ENCODE measurements around the gene NMNAT2. TPM values are rescaled to one million over a fixed set of nuclear protein-coding genes. Genes with fewer than 3 reads are reported as not detected.

The NMNAT2 gene
- total and polyA plus RNA-seq, 2 experiments from 2014 or later = 2.4 to 4.2 TPM

DNA sequence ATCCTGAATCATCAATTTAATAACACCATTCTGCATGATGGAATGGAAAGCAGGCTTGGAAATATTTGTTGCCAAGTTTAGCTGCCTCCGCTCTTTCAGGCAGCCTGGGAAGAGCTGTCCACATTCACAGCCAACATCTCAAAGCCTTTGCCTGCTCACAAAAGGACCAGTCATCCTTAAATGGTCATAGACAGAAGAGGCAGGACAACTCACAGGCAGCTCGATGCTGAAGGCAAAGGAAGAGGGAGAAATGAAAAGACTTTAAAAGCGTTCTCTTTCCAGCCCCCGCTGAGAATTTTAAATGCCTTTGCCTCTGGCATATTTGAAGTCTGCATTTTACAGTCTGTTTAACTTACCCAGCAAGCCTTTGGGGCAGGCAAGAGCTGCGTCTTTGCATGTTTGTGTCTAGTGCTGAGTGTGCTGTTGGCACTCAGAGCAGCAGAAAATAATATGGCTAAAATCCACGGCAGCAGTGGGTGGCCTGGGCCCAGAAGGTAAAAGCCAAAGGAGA lies 68.9 kb downstream of the NMNAT2 start:
- no peak for TF ChIP-seq EZH2phosphoT487 (IDR thresholded peaks at IDR 0.05; ENCODE audit: insufficient read depth, low read depth)
- no peak for TF ChIP-seq EZH2 (IDR thresholded peaks at IDR 0.05; ENCODE audit: insufficient read depth, poor library complexity, severe bottlenecking)

GRCh38 chr1:183346276-183346732 lies 71.9 kb downstream of the NMNAT2 start:
- H3K36me3 ChIP-seq (ENCODE audit: low read depth) = no peaks in the 10 kb centered on the region
- no peak overlapping the region for H3K9ac ChIP-seq
- H3K9me2 ChIP-seq (ENCODE audit: insufficient read depth) = no peaks in the 10 kb centered on the region
- no peaks in the 10 kb centered on the region for H3K79me2 ChIP-seq (ENCODE audit: insufficient read depth)
- peaks cover 24% of the 10 kb centered on the region; the same call in 1 of the 2 replicates for H3K27me3 ChIP-seq (replicated peaks; ENCODE audit: insufficient read depth)
- H3K27ac ChIP-seq = no peak overlapping the region
- no peaks in the 10 kb centered on the region for H3F3A ChIP-seq (ENCODE audit: insufficient read depth)
- in situ Hi-C loops (cut with MboI) = no loop called here
- no peak overlapping the region for H3K4me3 ChIP-seq
- H4K20me1 ChIP-seq (ENCODE audit: insufficient read depth) = no peaks in the 10 kb centered on the region
- peaks cover 3% of the 10 kb centered on the region; the same call in 1 of the 2 replicates for H3K4me1 ChIP-seq (ENCODE audit: insufficient read depth)
- no peak overlapping the region for H3K4me2 ChIP-seq (ENCODE audit: unreplicated experiment)
- no peak for TF ChIP-seq EZH2phosphoT487 (IDR thresholded peaks at IDR 0.05; ENCODE audit: insufficient read depth, low read depth)
- TF ChIP-seq EZH2 (IDR thresholded peaks at IDR 0.05; ENCODE audit: insufficient read depth, poor library complexity, severe bottlenecking) = no peak
- no peaks in the 10 kb centered on the region for H3K9me3 ChIP-seq (ENCODE audit: low read depth)
- no peak for DNase-seq
- 40 to 43% methylated on average over 8 of the region's 8 CpGs for WGBS, 2 experiments (ENCODE audit: low coverage in 1 of 2, low lambda C conversion rate in 2 of 2, missing lambda C conversion rate in 2 of 2)
- H2AFZ ChIP-seq = no peak overlapping the region

More for the DNA sequence above, 68.9 kb downstream of the NMNAT2 start:
- Histone ChIP-seq H3K9me2 (ENCODE audit: insufficient read depth) (no peaks in the 10 kb centered on the region), H3K27me3 (replicated peaks; ENCODE audit: insufficient read depth) (peaks cover 32% of the 10 kb centered on the region), H3K9ac (no peak overlapping the region), H3F3A (ENCODE audit: insufficient read depth) (no peaks in the 10 kb centered on the region), H3K27ac (no peak overlapping the region), H3K79me2 (ENCODE audit: insufficient read depth) (no peaks in the 10 kb centered on the region), H3K9me3 (ENCODE audit: low read depth) (no peaks in the 10 kb centered on the region), H2AFZ (no peak overlapping the region), H3K4me1 (ENCODE audit: insufficient read depth) (peaks cover 3% of the 10 kb centered on the region; the same call in 1 of the 2 replicates), H3K4me3 (no peak overlapping the region), H3K4me2 (ENCODE audit: unreplicated experiment) (no peak overlapping the region), H4K20me1 (ENCODE audit: insufficient read depth) (no peaks in the 10 kb centered on the region), H3K36me3 (ENCODE audit: low read depth) (no peaks in the 10 kb centered on the region)
- DNase-seq = peak; percentile 87
- in situ Hi-C loops (cut with MboI) = no loop called here
- 1 to 3% methylated on average over 6 of the region's 6 CpGs for WGBS, 2 experiments (ENCODE audit: low coverage in 1 of 2, low lambda C conversion rate in 2 of 2, missing lambda C conversion rate in 2 of 2)

DNA sequence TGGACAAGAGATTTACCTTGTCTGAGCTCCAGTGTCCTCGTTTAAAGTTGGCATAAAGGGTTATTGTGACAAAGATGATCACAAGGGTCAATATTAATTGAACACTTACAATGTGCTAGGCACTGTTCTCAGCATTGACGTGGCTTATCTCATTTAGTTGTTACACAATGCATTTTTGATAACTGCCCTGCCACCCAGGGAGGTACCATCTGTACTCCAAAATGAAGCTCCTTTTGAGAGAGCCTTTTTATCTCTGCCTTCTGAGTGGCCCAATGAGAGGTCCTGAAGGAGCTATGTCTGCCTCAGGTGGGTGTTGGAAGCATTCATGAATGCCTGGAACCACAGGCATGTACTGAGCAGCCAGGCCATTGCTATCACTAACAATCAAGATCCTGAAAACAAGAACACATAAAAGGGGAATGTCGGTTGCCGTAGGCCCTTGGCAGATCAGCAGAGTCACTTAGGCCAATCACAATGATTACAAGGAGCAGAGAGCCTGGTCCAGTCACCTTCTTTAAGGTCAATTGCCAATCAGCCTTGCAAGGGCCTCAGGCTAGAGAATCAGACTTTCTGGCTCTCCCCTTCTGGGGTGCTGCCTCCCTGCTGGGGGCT lies 78.5 kb downstream of the NMNAT2 start:
- DNase-seq = no peak
- Histone ChIP-seq H3K4me3 (no peak overlapping the region), H4K20me1 (ENCODE audit: insufficient read depth) (no peaks in the 10 kb centered on the region), H3K36me3 (ENCODE audit: low read depth) (no peaks in the 10 kb centered on the region), H3K9me3 (ENCODE audit: low read depth) (no peaks in the 10 kb centered on the region), H3K27me3 (replicated peaks; ENCODE audit: insufficient read depth) (no peaks in the 10 kb centered on the region; the same call in 1 of the 2 replicates), H3K4me1 (ENCODE audit: insufficient read depth) (no peaks in the 10 kb centered on the region), H2AFZ (no peak overlapping the region), H3K9me2 (ENCODE audit: insufficient read depth) (0 out of 2 replicates have a peak, but pooled peaks cover 3% of the 10 kb centered on the region), H3K79me2 (ENCODE audit: insufficient read depth) (no peaks in the 10 kb centered on the region), H3K9ac (no peak overlapping the region), H3F3A (ENCODE audit: insufficient read depth) (no peaks in the 10 kb centered on the region), H3K27ac (no peak overlapping the region), H3K4me2 (ENCODE audit: unreplicated experiment) (no peak overlapping the region)
- in situ Hi-C loops (cut with MboI) = no loop called here
- TF ChIP-seq EZH2phosphoT487 (IDR thresholded peaks at IDR 0.05; ENCODE audit: insufficient read depth, low read depth) (no peak), EZH2 (IDR thresholded peaks at IDR 0.05; ENCODE audit: insufficient read depth, poor library complexity, severe bottlenecking) (no peak)
- WGBS, 2 experiments (ENCODE audit: low coverage in 1 of 2, low lambda C conversion rate in 2 of 2, missing lambda C conversion rate in 2 of 2) = 55 to 60% methylated on average over 4 of the region's 4 CpGs

DNA sequence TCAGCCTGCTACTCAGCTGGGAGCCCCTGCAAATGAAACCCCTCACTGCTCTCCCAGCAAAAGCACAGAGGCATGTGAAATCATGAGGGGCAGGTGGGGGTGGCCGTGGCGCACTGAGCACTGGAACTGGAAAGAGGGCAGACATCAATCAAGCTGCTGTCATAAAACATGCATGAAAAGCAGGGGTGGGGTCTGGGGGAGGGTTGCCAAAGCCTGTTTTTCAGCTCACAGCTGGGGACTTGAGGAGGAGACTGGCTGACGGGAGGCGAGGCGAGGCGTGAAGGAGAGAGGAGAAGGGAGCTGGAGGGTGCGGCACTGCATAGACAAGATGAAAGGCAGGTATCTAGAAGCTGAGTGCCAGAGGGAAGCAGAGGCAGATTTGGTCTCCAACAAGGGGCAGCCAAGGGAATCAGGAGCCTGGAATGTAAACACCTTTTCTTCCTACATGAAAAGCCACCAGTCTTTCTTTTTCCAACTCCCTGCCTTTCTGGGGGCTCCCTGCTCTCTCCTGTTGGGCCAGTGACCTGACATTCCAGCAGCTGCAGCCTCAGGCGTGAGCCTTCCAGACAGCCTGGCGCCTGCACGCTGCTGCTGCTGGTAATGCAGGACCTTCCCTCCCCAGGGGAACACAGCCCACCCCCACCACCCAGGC lies 87.0 kb downstream of the NMNAT2 start:
- H3K27me3 ChIP-seq (replicated peaks; ENCODE audit: insufficient read depth) = peaks cover 20% of the 10 kb centered on the region; the same call in 1 of the 2 replicates
- no peak for TF ChIP-seq EZH2 (IDR thresholded peaks at IDR 0.05; ENCODE audit: insufficient read depth, poor library complexity, severe bottlenecking)
- no peak for TF ChIP-seq EZH2phosphoT487 (IDR thresholded peaks at IDR 0.05; ENCODE audit: insufficient read depth, low read depth)
- no peak overlapping the region for H3K27ac ChIP-seq
- H3K4me2 ChIP-seq (ENCODE audit: unreplicated experiment) = no peak overlapping the region
- peak; percentile 5 for DNase-seq
- 16 to 17% methylated on average over 8 to 10 of the region's 10 CpGs for WGBS, 2 experiments (ENCODE audit: low coverage in 1 of 2, low lambda C conversion rate in 2 of 2, missing lambda C conversion rate in 2 of 2)
- H3K9me3 ChIP-seq (ENCODE audit: low read depth) = no peaks in the 10 kb centered on the region
- H4K20me1 ChIP-seq (ENCODE audit: insufficient read depth) = no peaks in the 10 kb centered on the region
- no peak overlapping the region for H3K9ac ChIP-seq
- no peaks in the 10 kb centered on the region for H3K79me2 ChIP-seq (ENCODE audit: insufficient read depth)
- in situ Hi-C loops (cut with MboI) = no loop called here
- 0 out of 2 replicates have a peak, but pooled peaks cover 9% of the 10 kb centered on the region for H3K4me1 ChIP-seq (ENCODE audit: insufficient read depth)
- no peak overlapping the region for H3K4me3 ChIP-seq
- no peaks in the 10 kb centered on the region for H3K36me3 ChIP-seq (ENCODE audit: low read depth)
- no peak overlapping the region for H2AFZ ChIP-seq
- H3K9me2 ChIP-seq (ENCODE audit: insufficient read depth) = no peaks in the 10 kb centered on the region
- H3F3A ChIP-seq (ENCODE audit: insufficient read depth) = no peaks in the 10 kb centered on the region; the same call in 1 of the 2 replicates

Measured in GM23248 (cell line).